LoVo (cell line): ENCODE data around the gene DIS3L2.
"Not testable (repeated sequence)": the region's sequence is repeated elsewhere in the genome, so short reads cannot be mapped to it uniquely, and the experiment has no call there.

Experiments used
- DNase-seq: peaks from one replicate; pipeline ENCODE4 v3.0.0-alpha.2; 2016; ENCODE audit warnings: low spot score

The DIS3L2 gene

GRCh38 chr2:232117413-232117812 is 155.9 kb downstream of the DIS3L2 start:
- DNase-seq: no peak

- no peak for DNase-seq
Measured at GRCh38 chr2:232120911-232121310, 159.4 kb downstream of the DIS3L2 start.

- DNase-seq: no peak
Measured at GRCh38 chr2:232124309-232124708, 162.8 kb downstream of the DIS3L2 start.

- no peak for DNase-seq
Measured at GRCh38 chr2:232126301-232127099, 165.0 kb downstream of the DIS3L2 start.

GRCh38 chr2:232129483-232129882 is 168.0 kb downstream of the DIS3L2 start:
- DNase-seq: no peak

GRCh38 chr2:232132181-232132580 is 170.7 kb downstream of the DIS3L2 start:
- DNase-seq: no peak

- DNase-seq: no peak
Measured at GRCh38 chr2:232133078-232133477, 171.6 kb downstream of the DIS3L2 start.

- DNase-seq: no peak
Measured at GRCh38 chr2:232134939-232135338, 173.4 kb downstream of the DIS3L2 start.

GRCh38 chr2:232137356-232138147 is 176.0 kb downstream of the DIS3L2 start:
- no peak for DNase-seq

- DNase-seq: no peak
Measured at GRCh38 chr2:232138441-232138840, 176.9 kb downstream of the DIS3L2 start.

- DNase-seq: no peak
Measured at GRCh38 chr2:232139171-232139594, 177.7 kb downstream of the DIS3L2 start.

GRCh38 chr2:232139786-232140562 is 178.5 kb downstream of the DIS3L2 start:
- DNase-seq: no peak

GRCh38 chr2:232141591-232141990 is 180.1 kb downstream of the DIS3L2 start:
- no peak for DNase-seq

- DNase-seq: no peak
Measured at GRCh38 chr2:232142049-232142448, 180.5 kb downstream of the DIS3L2 start.

GRCh38 chr2:232142502-232142901 is 181.0 kb downstream of the DIS3L2 start:
- DNase-seq: no peak

GRCh38 chr2:232146294-232146693 is 184.8 kb downstream of the DIS3L2 start:
- DNase-seq: no peak

GRCh38 chr2:232147440-232148077 is 186.0 kb downstream of the DIS3L2 start:
- DNase-seq: no peak

GRCh38 chr2:232162187-232162586 is 200.7 kb downstream of the DIS3L2 start:
- no peak for DNase-seq

GRCh38 chr2:232170396-232170795 is 208.9 kb downstream of the DIS3L2 start:
- no peak for DNase-seq

- DNase-seq: no peak
Measured at GRCh38 chr2:232174662-232175061, 213.1 kb downstream of the DIS3L2 start.

- not testable (repeated sequence) for DNase-seq
Measured at GRCh38 chr2:232176587-232176986, 215.1 kb downstream of the DIS3L2 start.

- no peak for DNase-seq
Measured at GRCh38 chr2:232183279-232183678, 221.8 kb downstream of the DIS3L2 start.
